Ramos (cell line): ENCODE results near the gene MYB.
"Not testable (repeated sequence)": the region's sequence is repeated elsewhere in the genome, so short reads cannot be mapped to it uniquely, and the experiment has no call there.

Source experiments
- in situ Hi-C: fragments of 300-500 bp; cut with MboI; formaldehyde crosslinking; loops from one replicate; pipeline ENCODE4 v1.14.3; 2022; ENCODE audit warnings: low sequenced_read_pairs; ENCODE audit not compliant: unreplicated experiment

The MYB gene

DNA sequence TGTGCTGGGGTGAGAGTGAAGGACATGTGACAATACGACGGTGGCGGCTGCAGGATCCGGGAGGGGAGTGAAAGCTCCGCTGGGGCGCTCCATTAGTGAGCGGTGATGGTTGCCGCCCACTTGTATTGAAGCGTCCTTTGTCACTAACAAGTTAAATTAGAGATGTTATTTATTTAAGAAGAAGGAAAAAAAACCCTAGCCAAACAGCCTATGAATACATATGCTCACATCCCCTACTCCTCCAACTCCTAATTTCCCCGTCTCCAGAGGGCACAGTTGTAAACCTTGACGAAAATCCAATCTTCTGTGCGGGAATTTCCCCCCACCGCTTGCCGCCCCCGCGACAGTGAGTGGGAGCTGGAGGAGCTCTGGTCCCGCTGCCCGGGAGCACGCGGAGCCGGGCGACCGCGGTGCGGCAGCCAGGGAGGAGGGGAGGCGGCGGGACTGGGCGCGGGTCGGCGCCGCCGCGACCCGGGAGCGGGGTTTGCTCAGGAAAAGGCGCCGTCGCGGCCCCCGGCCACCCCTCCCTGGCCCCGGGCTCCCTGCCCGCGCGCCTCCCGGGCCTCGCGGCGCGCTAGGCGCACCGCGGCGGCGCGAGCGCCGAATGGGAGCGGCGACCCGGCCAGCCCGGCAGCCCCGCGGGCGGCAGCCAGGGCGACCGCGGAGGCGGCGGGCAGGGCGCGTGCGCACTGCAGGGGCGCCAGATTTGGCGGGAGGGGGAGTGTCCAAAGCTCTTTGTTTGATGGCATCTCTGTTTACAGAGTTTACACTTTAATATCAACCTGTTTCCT, at the start of gene MYB:
Gene MYB (plus strand): TSS at position 767 of the 791 bp plus-strand sequence. CDS start 206 bp downstream, outside the sequence.
- in situ Hi-C loops = no loop called here

- in situ Hi-C loops = no loop called here
Observed at GRCh38 chr6:135132776-135133175, 48.3 kb upstream of the MYB start.

DNA sequence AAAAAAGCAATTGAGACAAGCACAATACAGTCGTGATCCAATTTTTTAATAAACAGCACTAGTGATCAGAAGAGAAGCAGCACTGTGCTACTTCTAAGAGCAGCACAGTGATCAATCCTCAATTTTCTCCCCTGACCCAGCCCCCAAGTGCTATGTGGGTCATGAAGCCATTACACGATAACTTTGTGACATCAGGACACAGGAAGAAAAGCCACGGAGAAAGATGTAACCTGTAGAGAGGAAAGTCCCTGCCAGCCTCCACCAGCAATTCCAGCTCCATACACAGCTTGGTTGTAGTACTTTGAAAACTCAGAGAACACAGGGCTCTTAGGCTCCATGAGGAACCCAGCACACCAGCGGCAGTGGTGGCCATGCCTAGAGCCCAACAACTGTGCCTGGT, 45.3 kb upstream of the MYB start:
- in situ Hi-C loops = no loop called here

DNA sequence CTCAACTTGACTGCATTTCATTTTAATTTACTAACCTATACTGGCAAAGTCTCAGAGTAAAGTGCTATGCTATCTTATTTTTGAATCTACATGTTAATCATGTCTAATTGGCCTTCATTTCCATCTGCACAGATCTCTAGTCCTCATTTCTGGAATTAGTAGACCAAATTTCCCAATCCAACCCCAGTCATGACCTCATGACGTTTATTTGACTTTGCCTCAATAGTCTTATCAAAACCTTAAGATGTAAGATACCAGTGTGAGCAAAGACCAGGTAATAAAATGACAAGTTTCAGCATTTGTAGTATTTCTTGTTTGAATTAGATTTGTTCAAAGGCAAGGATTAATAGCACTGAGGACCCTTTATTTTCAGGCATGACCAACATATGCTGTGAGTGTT, 43.3 kb upstream of the MYB start:
- in situ Hi-C loops = no loop called here

DNA sequence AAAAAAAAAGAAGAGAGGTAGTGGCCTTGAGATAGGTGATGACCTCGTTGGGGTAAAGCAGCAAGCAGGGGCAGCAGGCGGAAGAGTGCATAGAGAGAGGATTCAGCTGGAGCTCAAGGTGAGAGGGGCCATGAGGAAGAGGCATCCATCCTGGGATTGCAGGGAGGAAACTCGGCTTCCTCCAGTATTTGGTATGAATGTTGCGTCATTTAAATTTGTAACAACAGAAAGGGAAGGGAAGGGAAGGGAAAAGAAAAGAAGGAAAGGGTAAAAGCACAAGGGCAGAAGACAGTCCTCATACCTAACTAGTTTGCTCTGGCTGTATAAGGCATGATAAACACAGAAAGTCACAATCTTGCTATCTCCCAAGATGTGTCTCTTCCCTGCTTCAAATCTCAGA, 39.9 kb upstream of the MYB start:
- in situ Hi-C loops = no loop called here

- in situ Hi-C loops = no loop called here
Observed at GRCh38 chr6:135141728-135142127, 39.4 kb upstream of the MYB start.

GRCh38 chr6:135142232-135142631, 38.9 kb upstream of the MYB start:
- in situ Hi-C loops = not testable (repeated sequence)

GRCh38 chr6:135144673-135145062, 36.4 kb upstream of the MYB start:
- in situ Hi-C loops = no loop called here

DNA sequence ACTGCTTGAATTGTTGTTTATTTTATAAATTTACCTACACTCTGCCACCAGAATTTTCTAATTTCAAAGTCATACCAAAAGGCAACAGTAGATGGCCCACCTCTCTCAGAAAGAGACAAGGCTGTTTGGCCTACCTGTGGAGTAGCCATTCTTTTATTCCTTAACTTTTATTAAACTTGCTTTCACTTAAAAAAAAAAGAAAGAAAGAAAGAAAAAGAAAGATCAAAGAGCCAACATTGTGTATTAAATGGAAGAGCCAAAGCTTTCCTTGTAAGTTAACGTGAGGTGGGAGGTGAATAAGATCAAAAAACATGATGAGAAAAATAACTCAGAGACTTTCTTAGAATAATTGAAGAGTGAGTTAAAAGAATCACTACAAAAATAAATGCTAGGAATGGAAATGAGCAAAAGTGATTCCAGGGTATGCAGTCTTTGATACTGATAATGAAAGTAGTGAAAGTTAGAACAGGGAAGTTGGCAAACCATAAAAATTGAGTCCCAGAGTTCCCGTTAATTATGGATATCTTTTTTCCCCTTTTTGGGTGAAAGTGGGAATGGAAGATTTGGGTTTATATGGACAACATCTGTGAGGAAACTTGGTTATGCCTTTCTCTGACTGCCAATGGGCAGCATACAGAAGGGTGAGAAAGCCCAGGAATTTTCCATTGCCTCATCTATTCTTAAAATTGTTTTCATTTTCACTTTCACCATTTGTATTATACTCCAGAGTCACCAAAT, 35.9 kb upstream of the MYB start:
- in situ Hi-C loops = no loop called here

DNA sequence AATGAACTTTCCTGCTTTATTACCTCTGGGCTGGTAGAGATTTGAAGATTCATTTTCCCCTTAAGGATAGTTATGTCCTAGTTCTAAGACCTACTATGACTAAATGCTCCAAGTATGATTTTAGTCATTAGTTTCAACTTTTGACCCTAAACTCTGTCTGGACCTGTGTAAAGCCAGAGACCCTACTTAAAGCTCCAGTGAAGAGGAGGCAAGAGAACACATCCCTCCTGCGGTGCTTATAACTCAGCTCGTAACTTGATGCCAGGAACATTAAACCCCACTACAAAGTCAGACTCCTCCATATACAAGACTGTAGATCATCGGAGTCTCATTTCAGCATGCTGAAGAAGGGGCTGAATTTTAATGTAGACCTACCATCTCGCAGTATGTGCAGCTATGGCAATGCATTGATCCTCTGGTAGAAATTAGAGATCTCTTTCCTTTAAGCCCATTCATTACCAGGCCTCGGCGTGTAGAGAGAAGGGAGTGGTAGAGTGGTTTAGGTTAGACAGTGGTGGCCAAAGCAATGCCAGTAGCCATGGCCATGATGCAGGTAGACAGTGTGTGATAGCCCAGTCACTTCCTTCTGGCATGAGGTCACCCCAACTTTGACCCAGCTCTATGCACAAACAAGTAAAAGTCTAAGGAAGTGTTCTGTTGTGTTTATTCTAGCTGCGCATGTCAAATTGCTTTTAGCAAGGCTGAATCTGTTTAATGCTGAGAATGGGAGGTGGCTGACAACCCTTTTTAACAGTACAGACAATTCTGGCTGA, 34.8 kb upstream of the MYB start:
- in situ Hi-C loops = no loop called here

- in situ Hi-C loops = no loop called here
Observed at GRCh38 chr6:135147637-135148592, 33.2 kb upstream of the MYB start.

DNA sequence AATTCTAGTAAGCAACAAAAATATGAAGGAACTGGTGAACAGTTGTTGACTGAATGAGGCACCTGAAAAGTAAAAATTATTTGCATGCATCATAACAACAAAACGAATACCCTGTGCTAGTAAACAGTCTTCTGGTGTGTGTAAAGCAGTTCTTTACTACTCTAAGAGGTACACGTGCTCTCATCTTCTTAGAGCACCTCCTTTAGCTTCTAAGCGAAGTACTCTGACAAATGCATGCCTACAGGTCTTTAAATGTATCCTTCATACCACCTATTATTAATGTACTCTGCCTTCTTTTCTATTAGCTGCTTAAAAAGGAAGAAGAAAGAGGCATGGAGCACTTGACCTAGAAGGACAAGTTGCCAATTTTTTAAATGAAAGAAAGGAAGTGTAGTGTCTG, 32.2 kb upstream of the MYB start:
- in situ Hi-C loops = no loop called here

DNA sequence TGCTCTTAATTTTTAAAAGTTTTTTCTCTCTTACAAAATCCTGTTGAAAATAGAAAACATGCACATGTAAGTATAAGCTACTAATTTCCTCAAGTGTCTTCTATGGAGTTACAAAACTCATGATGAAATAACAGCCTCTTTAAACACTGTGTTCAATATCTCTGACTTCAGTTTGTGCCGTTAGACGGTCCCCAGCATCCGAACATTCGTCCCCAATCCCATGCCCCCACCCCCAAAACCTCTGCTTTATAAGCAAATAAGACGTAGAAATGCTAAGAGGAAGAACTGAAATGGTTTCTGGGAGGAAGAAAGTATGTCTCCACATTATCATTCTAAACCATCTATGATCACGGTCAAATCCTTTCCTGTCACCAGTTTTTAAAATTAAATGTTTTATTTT, 31.7 kb upstream of the MYB start:
- in situ Hi-C loops = no loop called here

DNA sequence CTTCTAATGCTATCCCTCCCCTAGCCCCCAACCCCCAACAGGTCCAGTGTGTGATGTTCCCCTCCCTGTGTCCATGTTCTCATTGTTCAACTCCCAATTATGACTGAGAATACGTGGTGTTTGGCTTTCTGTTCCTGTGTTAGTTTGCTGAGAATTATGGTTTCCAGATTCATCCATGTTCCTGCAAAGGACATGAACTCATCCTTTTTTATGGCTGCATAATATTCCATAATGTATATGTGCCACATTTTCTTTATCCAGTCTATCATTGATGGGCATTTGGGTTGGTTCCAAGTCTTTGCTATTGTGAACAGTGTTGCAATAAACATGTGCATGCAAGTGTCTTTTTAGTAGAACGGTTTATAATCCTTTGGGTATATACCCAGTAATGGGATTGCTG, 30.6 kb upstream of the MYB start:
- in situ Hi-C loops = not testable (repeated sequence)

DNA sequence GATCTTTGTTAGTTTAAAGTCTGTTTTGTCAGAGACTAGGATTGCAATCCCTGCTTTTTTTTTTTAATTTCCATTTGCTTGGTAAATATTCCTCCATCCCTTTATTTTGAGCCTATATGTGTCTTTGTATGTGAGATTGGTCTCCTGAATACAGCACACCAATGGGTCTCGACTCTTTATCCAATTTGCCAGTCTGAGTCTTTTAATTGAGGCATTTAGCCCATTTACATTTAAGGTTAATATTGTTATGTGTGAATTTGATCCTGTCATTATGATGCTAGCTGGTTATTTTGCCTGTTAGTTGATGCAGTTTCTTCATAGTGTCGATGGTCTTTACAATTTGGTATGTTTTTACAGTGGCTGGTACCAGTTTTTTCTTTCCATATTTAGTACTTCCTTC, 27.0 kb upstream of the MYB start:
- in situ Hi-C loops = not testable (repeated sequence)

GRCh38 chr6:135158397-135158796, 22.7 kb upstream of the MYB start:
- in situ Hi-C loops = no loop called here

GRCh38 chr6:135159531-135159930, 21.6 kb upstream of the MYB start:
- in situ Hi-C loops = no loop called here

DNA sequence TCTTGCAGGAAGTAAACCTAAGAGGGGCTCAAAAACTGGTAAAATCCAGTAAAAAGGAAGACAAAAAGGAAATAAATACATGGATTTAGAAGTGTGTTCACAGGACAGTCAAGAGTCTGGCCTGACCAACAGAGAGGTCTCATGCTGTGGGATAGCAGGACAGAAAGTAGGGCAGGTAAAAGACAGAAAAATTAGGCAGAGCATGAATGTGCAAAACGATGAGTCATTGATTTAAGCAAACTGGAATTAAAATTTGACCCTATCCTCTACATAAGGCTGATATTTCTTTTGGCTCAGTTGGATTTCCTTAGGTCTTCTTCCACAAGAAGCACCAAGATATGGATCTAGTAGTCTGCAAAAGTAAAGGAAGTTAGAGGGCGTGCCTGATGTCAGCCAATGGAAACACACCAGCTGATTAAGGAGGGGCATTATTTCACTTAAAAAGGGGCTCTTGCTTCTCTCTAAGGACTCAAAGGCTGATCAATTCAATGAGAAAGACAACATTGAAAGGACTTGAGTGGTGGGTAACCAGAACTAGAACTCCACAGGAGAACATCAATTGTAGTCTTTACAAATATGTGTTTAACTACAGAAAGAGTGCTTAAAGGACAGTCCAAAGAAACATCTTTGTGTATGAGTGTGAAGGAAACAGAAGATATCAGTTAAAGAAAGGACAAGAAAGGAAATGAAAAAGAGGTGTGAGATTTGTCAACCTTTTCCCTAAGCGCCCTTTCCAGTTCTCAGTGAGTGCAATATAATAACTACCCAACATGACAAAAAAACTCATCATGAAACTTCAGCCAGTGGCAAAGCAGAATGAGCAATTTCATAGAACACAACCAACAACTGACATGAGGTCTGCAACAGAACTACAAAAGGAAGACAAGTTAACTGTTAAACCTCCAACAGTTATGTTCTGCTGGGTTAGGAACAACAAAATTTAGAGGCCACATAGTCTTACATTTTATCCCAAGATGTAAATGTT, 19.4 kb upstream of the MYB start:
- in situ Hi-C loops = no loop called here
